GM19240 (cell line): Measurements from ENCODE around the gene LRP11.
"Not testable (repeated sequence)": the region's sequence is repeated elsewhere in the genome, so short reads cannot be mapped to it uniquely, and the experiment has no call there.

ENCODE experiments used
- DNase-seq: peaks from one replicate; pipeline ENCODE4 v3.0.0; 2011; ENCODE audit warnings: low spot score; ENCODE audit not compliant: insufficient read length

Gene LRP11

GRCh38 chr6:149898966-149899365 is 34.8 kb upstream of the LRP11 start:
- no peak for DNase-seq

GRCh38 chr6:149897855-149898744 is 33.9 kb upstream of the LRP11 start, which contains the start of gene RAET1E:
Gene RAET1E (minus strand): TSS chr6:149898113. CDS start chr6:149890901, 7,212 bp downstream.
- no peak for DNase-seq

- no peak for DNase-seq
Measured at GRCh38 chr6:149897015-149897697, 33.0 kb upstream of the LRP11 start.

DNA sequence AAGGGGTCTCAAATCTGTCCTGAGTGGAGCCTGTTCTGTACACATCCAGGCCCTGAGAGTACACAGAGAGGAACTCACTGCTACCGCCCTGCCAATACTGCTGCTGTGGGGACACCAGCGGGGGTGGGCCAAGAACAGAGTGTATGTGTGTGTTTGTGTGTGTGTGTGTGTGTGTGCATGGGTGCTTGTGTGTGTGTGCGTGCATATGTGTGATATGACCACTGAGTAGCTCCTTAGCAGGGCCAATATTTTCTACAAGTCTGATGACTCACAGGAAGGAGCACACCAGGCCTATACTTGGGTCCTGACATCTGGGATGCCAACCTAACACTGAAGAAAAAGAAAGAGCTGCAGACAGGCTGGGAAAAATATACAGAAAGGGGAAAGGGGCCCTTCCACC is 32.3 kb upstream of the LRP11 start:
- no peak for DNase-seq

- no peak for DNase-seq
Measured at GRCh38 chr6:149895833-149896271, 31.7 kb upstream of the LRP11 start.

GRCh38 chr6:149895048-149895590 is 31.0 kb upstream of the LRP11 start:
- DNase-seq, result no peak

DNA sequence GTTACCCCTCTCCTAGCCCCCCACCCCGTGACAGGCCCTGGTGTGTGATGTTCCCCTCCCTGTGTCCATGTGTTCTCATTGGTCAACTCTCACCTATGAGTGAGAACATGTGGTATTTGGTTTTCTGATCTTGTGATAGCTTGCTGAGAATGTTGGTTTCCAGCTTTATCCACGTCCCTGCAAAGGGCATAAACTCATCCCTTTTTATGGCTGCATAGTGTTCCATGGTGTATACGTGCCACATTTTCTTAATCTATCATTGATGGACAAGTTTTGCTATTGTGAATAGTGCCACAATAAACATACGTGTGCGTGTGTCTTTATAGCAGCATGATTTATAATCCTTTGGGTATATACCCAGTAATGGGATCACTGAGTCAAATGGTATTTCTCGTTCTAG is 27.7 kb upstream of the LRP11 start:
- DNase-seq, result not testable (repeated sequence)

GRCh38 chr6:149891259-149891658 is 27.1 kb upstream of the LRP11 start:
- DNase-seq, result no peak

GRCh38 chr6:149890629-149891045 is 26.5 kb upstream of the LRP11 start:
- no peak for DNase-seq

DNA sequence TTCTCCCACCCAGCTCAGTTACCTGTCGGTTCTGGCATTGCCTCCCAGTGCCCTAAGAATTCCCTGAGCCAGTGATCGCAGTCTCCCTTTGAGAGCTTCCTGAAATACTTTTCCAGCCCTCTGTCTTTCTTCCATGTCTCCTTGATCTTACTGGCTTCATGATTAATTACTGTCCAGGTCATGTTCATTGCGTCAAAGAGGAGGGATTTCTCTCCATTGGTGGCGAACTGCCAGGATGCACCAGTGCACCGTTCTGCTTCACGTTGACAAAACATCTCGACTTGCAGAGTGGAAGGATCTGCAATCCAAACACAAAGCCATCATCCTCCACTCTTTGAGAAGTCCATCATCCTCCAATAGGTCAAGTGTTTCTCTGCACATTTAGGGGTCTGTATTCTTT is 25.2 kb upstream of the LRP11 start:
- DNase-seq, result no peak

DNA sequence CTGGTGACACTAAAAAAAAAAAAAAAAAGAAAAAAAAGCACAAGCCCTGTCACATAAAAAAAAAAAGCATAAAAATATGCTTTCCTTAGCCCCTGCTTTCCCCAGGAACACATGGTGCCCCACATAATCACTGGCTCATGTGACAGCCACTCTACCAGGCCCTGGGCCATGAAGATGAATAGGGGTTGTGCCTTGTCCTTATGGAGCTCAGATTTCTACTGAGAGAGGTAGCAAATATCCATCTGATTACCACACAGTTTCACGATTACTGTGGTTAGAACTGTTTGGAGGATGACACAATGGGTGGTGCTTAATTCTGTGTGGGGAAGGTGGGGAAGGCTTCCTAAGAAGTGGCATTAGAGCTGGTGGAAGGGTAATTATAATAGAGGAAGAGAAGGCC is 24.5 kb upstream of the LRP11 start:
- DNase-seq, result no peak

DNA sequence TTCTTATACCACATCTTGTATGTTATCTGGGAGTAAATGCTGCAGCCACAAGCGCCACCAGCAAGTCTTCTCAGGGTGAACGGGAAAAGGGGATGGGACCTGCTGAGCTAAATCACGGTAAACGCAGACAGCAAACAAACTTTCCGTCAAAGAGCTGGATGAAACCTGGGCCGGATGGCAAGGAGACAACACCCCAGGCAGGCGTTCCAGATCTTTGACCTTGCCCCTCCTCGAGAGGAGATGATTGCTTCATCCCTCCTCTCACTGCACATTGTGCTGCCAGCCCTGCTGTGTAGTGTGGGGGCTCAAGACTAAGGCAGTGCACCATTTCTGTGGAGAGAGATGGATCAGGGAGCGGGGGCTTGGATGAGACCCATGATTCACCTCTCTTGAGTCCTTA is 23.9 kb upstream of the LRP11 start:
- no peak for DNase-seq

- DNase-seq, result no peak
Measured at GRCh38 chr6:149887343-149887742, 23.2 kb upstream of the LRP11 start.

GRCh38 chr6:149885888-149886287 is 21.7 kb upstream of the LRP11 start:
- DNase-seq, result no peak

DNA sequence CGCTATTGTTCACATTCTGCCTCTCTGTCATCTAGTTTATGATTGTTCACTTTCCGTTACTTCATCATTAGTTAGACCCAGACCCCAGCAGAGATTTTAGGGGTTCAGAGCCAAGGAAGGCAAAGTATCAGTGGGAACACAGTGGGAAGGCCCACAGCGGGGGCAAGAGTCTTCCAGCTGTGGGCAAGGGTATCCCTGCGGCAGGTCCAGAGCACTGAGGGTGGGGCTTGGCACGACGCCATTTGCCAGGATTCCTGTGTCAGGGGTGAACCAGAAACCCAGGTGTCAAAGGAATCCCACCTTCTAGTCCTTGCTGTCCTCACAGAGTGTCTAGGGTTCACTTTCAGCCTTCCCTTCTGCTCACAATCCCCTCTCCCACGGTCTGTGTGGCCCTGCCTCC is 20.5 kb upstream of the LRP11 start:
- DNase-seq, result no peak

GRCh38 chr6:149884215-149884614 is 20.1 kb upstream of the LRP11 start:
- DNase-seq, result no peak

DNA sequence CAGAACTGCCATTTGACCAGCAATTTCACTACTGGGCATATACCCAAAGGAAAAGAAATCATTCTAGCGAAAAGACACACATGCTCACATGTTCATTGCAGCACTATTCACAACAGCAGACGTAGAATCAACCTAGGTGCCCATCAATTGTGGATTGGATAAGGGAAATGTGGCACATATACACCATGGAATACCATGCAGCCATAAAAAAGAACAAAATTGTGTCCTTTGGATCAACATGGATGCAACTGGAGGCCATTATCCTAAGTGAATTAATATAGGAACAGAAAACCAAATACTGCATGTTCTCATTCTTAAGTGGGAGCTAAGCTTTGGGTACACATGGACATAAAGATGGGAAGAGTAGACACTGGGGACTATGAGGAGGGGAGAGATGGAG is 17.7 kb upstream of the LRP11 start:
- no peak for DNase-seq

- DNase-seq, result no peak
Measured at GRCh38 chr6:149881066-149881766, 17.1 kb upstream of the LRP11 start.

- no peak for DNase-seq
Measured at GRCh38 chr6:149877659-149878058, 13.5 kb upstream of the LRP11 start.

DNA sequence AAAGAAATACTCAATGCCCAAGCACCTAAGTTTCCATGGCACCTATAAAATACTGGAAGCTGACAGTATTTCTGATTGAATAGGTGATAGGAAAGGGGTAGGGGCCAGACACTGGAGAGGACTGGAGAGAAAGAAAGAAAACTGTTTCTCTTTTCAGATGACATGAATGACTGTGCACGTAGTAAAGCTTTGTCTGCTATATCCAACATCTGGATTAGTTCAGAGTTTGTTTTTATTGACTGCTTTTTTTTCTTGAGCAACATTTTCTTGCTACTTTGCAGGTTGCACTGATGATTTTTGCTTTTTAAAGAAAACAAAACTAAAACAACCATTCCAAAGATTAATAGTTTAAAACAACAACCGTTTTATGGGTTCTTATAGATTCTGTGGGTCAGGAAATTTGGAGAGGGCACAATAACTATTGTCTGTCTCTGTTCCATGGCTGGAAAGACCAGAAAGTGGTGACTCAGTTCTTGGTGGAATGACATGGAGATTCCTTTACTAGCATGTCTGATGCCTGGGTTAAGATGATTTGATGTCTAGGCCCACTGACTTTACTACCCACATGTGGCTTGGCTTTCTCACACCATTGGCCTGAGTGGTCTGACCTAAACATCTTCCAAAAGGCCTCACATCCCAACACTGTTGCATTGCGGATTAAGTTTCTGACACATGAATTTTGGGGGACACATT is 12.2 kb upstream of the LRP11 start:
- no peak for DNase-seq

- DNase-seq, result no peak
Measured at GRCh38 chr6:149872233-149872632, 8.1 kb upstream of the LRP11 start.
